Gastroesophageal sphincter (tissue), 4 donors: ENCODE data around the gene CACNB4. TPM values are rescaled to one million over a fixed set of nuclear protein-coding genes. Genes with fewer than 3 reads are reported as not detected.

Source experiments
- ATAC-seq: fragments of 150-250 bp; one replicate; pipeline ENCODE4 v1.9.1; 2016; ENCODE audit warnings: mild to moderate bottlenecking, moderate library complexity
- H3K27ac ChIP-seq, 4 donors: fragments of 200-600 bp; sonication (generic) in 3 of 4; 1 replicate in 3 of 4; 2 replicates in 1 of 4; pipeline ENCODE4 v1.5.1; 2016 to 2019
- H3K27me3 ChIP-seq: fragments of 200-600 bp; sonication (generic); one replicate; pipeline ENCODE4 v1.5.1; 2019
- H3K36me3 ChIP-seq, 2 donors: fragments of 200-600 bp; sonication (generic); one replicate each; pipeline ENCODE4 v1.5.1; 2019; ENCODE audit warnings: control low read depth in 1 of 2
- H3K4me1 ChIP-seq, 3 donors: fragments of 200-600 bp; sonication (generic); 1 replicate in 2 of 3; 2 replicates in 1 of 3; pipeline ENCODE4 v1.5.1; 2016 to 2019; ENCODE audit warnings: control low read depth in 2 of 3
- H3K4me3 ChIP-seq, 2 donors: fragments of 200-600 bp; sonication (generic); one replicate each; pipeline ENCODE4 v1.5.1; 2019; ENCODE audit warnings: mild to moderate bottlenecking in 1 of 2, moderate library complexity in 1 of 2
- H3K9me3 ChIP-seq, 3 donors: fragments of 200-600 bp; sonication (generic); one replicate each; pipeline ENCODE4 v1.5.1; 2017 to 2019; ENCODE audit warnings: control low read depth in 2 of 3
- CTCF ChIP-seq, 4 experiments: fragments of 200-600 bp in 2 of 4; fragments of 450-650 bp in 2 of 4; sonication (generic) in 1 of 4; IDR thresholded peaks; one replicate each; pipeline ENCODE4 v1.5.1; 2017 to 2019; ENCODE audit warnings: antibody characterized with exemption in 4 of 4, mild to moderate bottlenecking in 2 of 4, moderate library complexity in 2 of 4
- EP300 ChIP-seq: sonication (generic); formaldehyde crosslinking; IDR thresholded peaks from one replicate; pipeline ENCODE4 v1.6.1; 2017; ENCODE audit warnings: antibody characterized with exemption, mild to moderate bottlenecking
- POLR2A ChIP-seq, 2 donors: fragments of 450-650 bp; IDR thresholded peaks; one replicate each; pipeline ENCODE4 v1.6.1; 2017; ENCODE audit warnings: antibody characterized with exemption in 2 of 2, mild to moderate bottlenecking in 2 of 2, moderate library complexity in 1 of 2
- POLR2AphosphoS5 ChIP-seq: sonication (generic); formaldehyde crosslinking; IDR thresholded peaks from one replicate; pipeline ENCODE4 v1.6.1; 2017; ENCODE audit warnings: antibody characterized with exemption
- WGBS, 2 donors: methylation state at CpG; one replicate each; pipeline ENCODE4 v1.1.5; 2018; ENCODE audit warnings: low coverage in 1 of 2; 5-methylcytosine and 5-hydroxymethylcytosine counted together
- total RNA-seq, 4 donors: library from RNA; depleted of rRNA; stranded (reverse); fragments of >200 nt; gene quantifications; one replicate each; pipeline ENCODE4 v1.1.0, GENCODE V29; 2016

The CACNB4 gene
- total RNA-seq, 4 donors from 2014 or later, result 1.4 to 5.4 (median 1.9) TPM

GRCh38 chr2:152038441-152038958, 60.3 kb downstream of the CACNB4 start:
- no peaks in the 10 kb centered on the region for H3K36me3 ChIP-seq
- no peak overlapping the region for H3K4me3 ChIP-seq
- no peaks in the 10 kb centered on the region for H3K27me3 ChIP-seq
- H3K9me3 ChIP-seq, result no peaks in the 10 kb centered on the region
- TF ChIP-seq POLR2A (IDR thresholded peaks at IDR 0.05), result no peak
- no peak for TF ChIP-seq CTCF (IDR thresholded peaks at IDR 0.05)
- no peak for TF ChIP-seq EP300
- no peak for TF ChIP-seq POLR2AphosphoS5
- WGBS, 2 donors, result 39 to 56% methylated on average over 2 to 3 of the region's 5 CpGs
- H3K27ac ChIP-seq, result peak overlapping the region in 2 of 4 donors; percentile 53 to 55
- peaks cover 0 to 28% (median 10%) of the 10 kb centered on the region in 3 donors for H3K4me1 ChIP-seq
- peak; percentile 77 for ATAC-seq

GRCh38 chr2:152037743-152038435, 61.0 kb downstream of the CACNB4 start:
- 43% methylated on average over 2 of the region's 6 CpGs; no CpG with 5 or more reads in 1 of the 2 donors for WGBS, 2 donors
- Histone ChIP-seq H3K36me3 (no peaks in the 10 kb centered on the region), H3K9me3 (no peaks in the 10 kb centered on the region), H3K4me1 (peaks cover 0 to 28% (median 10%) of the 10 kb centered on the region in 3 donors), H3K27ac (peak overlapping the region in 2 of 4 donors; percentile 53 to 55), H3K27me3 (no peaks in the 10 kb centered on the region), H3K4me3 (no peak overlapping the region)
- TF ChIP-seq POLR2AphosphoS5, result no peak
- TF ChIP-seq CTCF (IDR thresholded peaks at IDR 0.05), result no peak
- TF ChIP-seq POLR2A (IDR thresholded peaks at IDR 0.05), result no peak
- no peak for TF ChIP-seq EP300
- ATAC-seq, result peak; percentile 68

GRCh38 chr2:152036611-152037469, 62.0 kb downstream of the CACNB4 start:
- WGBS, 2 donors, result 29 to 34% methylated on average over 8 to 10 of the region's 10 CpGs
- Histone ChIP-seq H3K27me3 (no peaks in the 10 kb centered on the region), H3K36me3 (no peaks in the 10 kb centered on the region), H3K4me1 (peaks cover 0 to 28% (median 10%) of the 10 kb centered on the region in 3 donors), H3K4me3 (no peak overlapping the region), H3K27ac (peak overlapping the region in 1 of 4 donors; percentile 55), H3K9me3 (no peaks in the 10 kb centered on the region)
- TF ChIP-seq POLR2AphosphoS5 (no peak), EP300 (no peak), CTCF (IDR thresholded peaks at IDR 0.05) (peak; percentile 54 to 80 (median 66))
- ATAC-seq, result peak; percentile 52

GRCh38 chr2:152034257-152034801, 64.5 kb downstream of the CACNB4 start:
- Histone ChIP-seq H3K4me1 (peaks cover 0 to 22% (median 10%) of the 10 kb centered on the region in 3 donors), H3K27ac (no peak overlapping the region), H3K27me3 (no peaks in the 10 kb centered on the region), H3K36me3 (no peaks in the 10 kb centered on the region), H3K4me3 (no peak overlapping the region), H3K9me3 (no peaks in the 10 kb centered on the region)
- TF ChIP-seq POLR2A (IDR thresholded peaks at IDR 0.05), result no peak
- no peak for TF ChIP-seq EP300
- TF ChIP-seq CTCF (IDR thresholded peaks at IDR 0.05), result no peak
- TF ChIP-seq POLR2AphosphoS5, result no peak
- no peak for ATAC-seq
- WGBS, 2 donors, result 71 to 72% methylated on average over 6 to 7 of the region's 7 CpGs
